Breast epithelium (tissue), 4 donors: Measurements from ENCODE around the gene ZNF181. TPM values are rescaled to one million over a fixed set of nuclear protein-coding genes. Genes with fewer than 3 reads are reported as not detected.
"Not testable (repeated sequence)": the region's sequence is repeated elsewhere in the genome, so short reads cannot be mapped to it uniquely, and the experiment has no call there.

Experiments
- DNase-seq, 2 donors: peaks; one replicate each; pipeline ENCODE4 v3.0.0-alpha.2; 2019; ENCODE audit warnings: low spot score in 2 of 2
- H3K27ac ChIP-seq, 2 donors: fragments of 200-600 bp; sonication (generic) in 1 of 2; one replicate each; pipeline ENCODE4 v1.5.1; 2016 to 2019; ENCODE audit warnings: mild to moderate bottlenecking in 1 of 2
- H3K27me3 ChIP-seq, 2 donors: fragments of 200-600 bp; sonication (generic) in 1 of 2; one replicate each; pipeline versions ENCODE4 v1.5.1 to v1.6.0; 2017 to 2019; ENCODE audit warnings: control low read depth in 1 of 2, mild to moderate bottlenecking in 1 of 2
- H3K36me3 ChIP-seq: fragments of 200-600 bp; one replicate; pipeline ENCODE4 v1.5.1; 2019
- H3K4me1 ChIP-seq, 2 donors: fragments of 200-600 bp; sonication (generic); one replicate each; pipeline ENCODE4 v1.5.1; 2016 to 2019; ENCODE audit warnings: control low read depth in 1 of 2
- H3K4me3 ChIP-seq, 3 donors: fragments of 200-600 bp; sonication (generic); 1 replicate in 2 of 3; 2 replicates in 1 of 3; pipeline ENCODE4 v1.5.1; 2016 to 2019; ENCODE audit warnings: mild to moderate bottlenecking in 3 of 3, moderate library complexity in 2 of 3
- H3K9me3 ChIP-seq, 2 donors: fragments of 200-600 bp; sonication (generic) in 1 of 2; one replicate each; pipeline ENCODE4 v1.5.1; 2016 to 2019; ENCODE audit warnings: control low read depth in 1 of 2
- CTCF ChIP-seq, 3 donors: fragments of 450-650 bp; IDR thresholded peaks; one replicate each; pipeline ENCODE4 v1.5.1; 2016 to 2017; ENCODE audit warnings: antibody characterized with exemption in 3 of 3, mild to moderate bottlenecking in 3 of 3, moderate library complexity in 3 of 3
- POLR2A ChIP-seq: fragments of 450-650 bp; IDR thresholded peaks from one replicate; pipeline ENCODE4 v1.6.1; 2016; ENCODE audit warnings: antibody characterized with exemption, mild to moderate bottlenecking, moderate library complexity
- POLR2AphosphoS5 ChIP-seq, 3 donors: sonication (generic); formaldehyde crosslinking; IDR thresholded peaks; one replicate each; pipeline ENCODE4 v1.6.1; 2017; ENCODE audit warnings: antibody characterized with exemption in 3 of 3
- intact Hi-C: fragments of 100-400 bp; cut with DNase I; formaldehyde crosslinking; loops from one replicate; pipeline ENCODE4 v1.15.1; 2023; ENCODE audit warnings: low total_unique reads
- total RNA-seq, 3 donors: library from RNA; depleted of rRNA; stranded (reverse); fragments of >200 nt; gene quantifications; one replicate each; pipeline ENCODE4 v1.1.0, GENCODE V29; 2016

The ZNF181 gene
- total RNA-seq, result 10 to 100 TPM; 15.7 to 48.3 (median 22.0) TPM

GRCh38 chr19:34733746-34734536, at the start of gene ZNF181:
ZNF181 (plus strand) TSS chr19:34734243; CDS start chr19:34735038, 795 bp downstream.
- Histone ChIP-seq H3K9me3 (peaks cover 6 to 21% of the 10 kb centered on the region in 2 donors), H3K27ac (peak within 1 kb of the TSS; percentile 99 to 100), H3K27me3 (no peaks in the 10 kb centered on the region), H3K36me3 (peaks cover 6% of the 10 kb centered on the region), H3K4me3 (peak within 1 kb of the TSS; percentile 66 to 95 (median 91)), H3K4me1 (peaks cover 0 to 10% of the 10 kb centered on the region in 2 donors)
- DNase-seq, result peak; percentile 81 to 86
- TF ChIP-seq POLR2AphosphoS5 (IDR thresholded peaks at IDR 0.05) (peak; percentile 74 to 90 (median 77)), CTCF (IDR thresholded peaks at IDR 0.05) (no peak)
- intact Hi-C loops, result no loop called here

- H3K4me3 ChIP-seq, intact Hi-C loops, H3K36me3 ChIP-seq: not testable (repeated sequence)
Observed at GRCh38 chr19:34685266-34685665, 48.8 kb upstream of the ZNF181 start.

GRCh38 chr19:34686455-34686854, 47.6 kb upstream of the ZNF181 start:
- Histone ChIP-seq H3K36me3 (peaks cover 2% of the 10 kb centered on the region), H3K4me1 (no peaks in the 10 kb centered on the region), H3K27me3 (no peaks in the 10 kb centered on the region), H3K27ac (no peak overlapping the region), H3K9me3 (peaks cover 38 to 57% of the 10 kb centered on the region in 2 donors), H3K4me3 (no peak overlapping the region)
- TF ChIP-seq CTCF (IDR thresholded peaks at IDR 0.05) (no peak), POLR2AphosphoS5 (IDR thresholded peaks at IDR 0.05) (no peak), POLR2A (no peak)
- no peak for DNase-seq
- intact Hi-C loops, result no loop called here

More at GRCh38 chr19:34685266-34685665, 48.8 kb upstream of the ZNF181 start:
- H3K9me3 ChIP-seq, result peaks cover 40 to 63% of the 10 kb centered on the region in 2 donors
- not testable (repeated sequence) for DNase-seq, H3K27ac ChIP-seq, H3K4me1 ChIP-seq, H3K27me3 ChIP-seq

- no peak for DNase-seq
- intact Hi-C loops, result no loop called here
- Histone ChIP-seq H3K36me3 (no peaks in the 10 kb centered on the region), H3K9me3 (peaks cover 32 to 48% of the 10 kb centered on the region in 2 donors), H3K4me3 (no peak overlapping the region), H3K27me3 (no peaks in the 10 kb centered on the region), H3K4me1 (no peaks in the 10 kb centered on the region), H3K27ac (no peak overlapping the region)
- TF ChIP-seq POLR2A, result no peak
- TF ChIP-seq CTCF (IDR thresholded peaks at IDR 0.05), result no peak
- TF ChIP-seq POLR2AphosphoS5 (IDR thresholded peaks at IDR 0.05), result no peak
Observed at GRCh38 chr19:34687348-34687747, 46.7 kb upstream of the ZNF181 start.

GRCh38 chr19:34688592-34688991, 45.5 kb upstream of the ZNF181 start:
- no peak for TF ChIP-seq POLR2AphosphoS5 (IDR thresholded peaks at IDR 0.05)
- no peak for TF ChIP-seq POLR2A
- no peak for TF ChIP-seq CTCF (IDR thresholded peaks at IDR 0.05)
- intact Hi-C loops, result no loop called here
- no peak for DNase-seq
- H3K4me1 ChIP-seq, result no peaks in the 10 kb centered on the region
- H3K4me3 ChIP-seq, result no peak overlapping the region
- H3K36me3 ChIP-seq, result no peaks in the 10 kb centered on the region
- peaks cover 32 to 35% of the 10 kb centered on the region in 2 donors for H3K9me3 ChIP-seq
- H3K27me3 ChIP-seq, result no peaks in the 10 kb centered on the region
- no peak overlapping the region for H3K27ac ChIP-seq
